ES-I3 (cell line): ENCODE results near the gene MROH2B.

Source experiments
- H3K36me3 ChIP-seq: 2 replicates; pipeline ENCODE4 v1.6.1; 2013; ENCODE audit warnings: mild to moderate bottlenecking, low read length, control low read depth, moderate library complexity; ENCODE audit not compliant: insufficient read depth
- H3K4me1 ChIP-seq: 2 replicates; pipeline ENCODE4 v1.6.1; 2013; ENCODE audit warnings: mild to moderate bottlenecking, control low read depth, low read length; ENCODE audit not compliant: insufficient read depth
- H3K9ac ChIP-seq: 2 replicates; pipeline ENCODE4 v1.6.1; 2013; ENCODE audit warnings: low read depth, mild to moderate bottlenecking, low read length, moderate library complexity
- H3K9me3 ChIP-seq: 2 replicates; pipeline ENCODE4 v1.6.1; 2013; ENCODE audit warnings: mild to moderate bottlenecking, low read length, moderate library complexity; ENCODE audit not compliant: control insufficient read depth, insufficient read depth

MROH2B gene

GRCh38 chr5:40972434-40972833 is 98.7 kb downstream of the MROH2B start:
- H3K9ac ChIP-seq = no peak overlapping the region
- H3K9me3 ChIP-seq = no peaks in the 10 kb centered on the region
- H3K36me3 ChIP-seq = no peaks in the 10 kb centered on the region
- H3K4me1 ChIP-seq = no peaks in the 10 kb centered on the region

- peaks cover 3% of the 10 kb centered on the region for H3K9me3 ChIP-seq
- H3K36me3 ChIP-seq = no peaks in the 10 kb centered on the region
These were observed 108.8 kb downstream of the MROH2B start for GRCh38 chr5:40962207-40962955.

GRCh38 chr5:40960037-40960436 is 111.1 kb downstream of the MROH2B start:
- H3K9ac ChIP-seq = no peak overlapping the region
- no peaks in the 10 kb centered on the region for H3K36me3 ChIP-seq
- H3K9me3 ChIP-seq = peaks cover 3% of the 10 kb centered on the region
- no peaks in the 10 kb centered on the region for H3K4me1 ChIP-seq

More at GRCh38 chr5:40962207-40962955, 108.8 kb downstream of the MROH2B start:
- no peak overlapping the region for H3K9ac ChIP-seq
- no peaks in the 10 kb centered on the region for H3K4me1 ChIP-seq

- Histone ChIP-seq H3K9me3 (peaks cover 3% of the 10 kb centered on the region), H3K9ac (no peak overlapping the region), H3K36me3 (no peaks in the 10 kb centered on the region), H3K4me1 (no peaks in the 10 kb centered on the region)
These were observed 112.3 kb downstream of the MROH2B start for GRCh38 chr5:40958811-40959210.

- Histone ChIP-seq H3K4me1 (no peaks in the 10 kb centered on the region), H3K9me3 (peaks cover 3% of the 10 kb centered on the region), H3K36me3 (no peaks in the 10 kb centered on the region), H3K9ac (no peak overlapping the region)
These were observed 114.1 kb downstream of the MROH2B start for GRCh38 chr5:40957048-40957447.

GRCh38 chr5:40955313-40955712 is 115.8 kb downstream of the MROH2B start:
- no peaks in the 10 kb centered on the region for H3K4me1 ChIP-seq
- peaks cover 3% of the 10 kb centered on the region for H3K9me3 ChIP-seq
- no peaks in the 10 kb centered on the region for H3K36me3 ChIP-seq
- no peak overlapping the region for H3K9ac ChIP-seq
